ENCODE measurements around the gene F2.

GRCh38 chr11:46712874-46713576 lies 6.0 kb upstream of the F2 start:
- TF ChIP-seq POLR2AphosphoS5 (IDR thresholded peaks at IDR 0.05) (no peak), CTCF (IDR thresholded peaks at IDR 0.05) (no peak)

Measured in transverse colon (tissue), 4 donors.